Prostate gland (tissue), 2 donors: ENCODE results near the gene STIM1.

ENCODE experiments used
- CTCF ChIP-seq, 4 experiments: fragments of 200-600 bp in 2 of 4; fragments of 450-650 bp in 2 of 4; sonication (generic) in 2 of 4; IDR thresholded peaks; 1 replicate in 3 of 4; 2 replicates in 1 of 4; pipeline ENCODE4 v1.5.1; 2016 to 2019; ENCODE audit warnings: antibody characterized with exemption in 4 of 4, mild to moderate bottlenecking in 2 of 4, moderate library complexity in 2 of 4
- POLR2A ChIP-seq: fragments of 450-650 bp; IDR thresholded peaks from one replicate; pipeline ENCODE4 v1.6.1; 2016; ENCODE audit warnings: antibody characterized with exemption, mild to moderate bottlenecking

DNA sequence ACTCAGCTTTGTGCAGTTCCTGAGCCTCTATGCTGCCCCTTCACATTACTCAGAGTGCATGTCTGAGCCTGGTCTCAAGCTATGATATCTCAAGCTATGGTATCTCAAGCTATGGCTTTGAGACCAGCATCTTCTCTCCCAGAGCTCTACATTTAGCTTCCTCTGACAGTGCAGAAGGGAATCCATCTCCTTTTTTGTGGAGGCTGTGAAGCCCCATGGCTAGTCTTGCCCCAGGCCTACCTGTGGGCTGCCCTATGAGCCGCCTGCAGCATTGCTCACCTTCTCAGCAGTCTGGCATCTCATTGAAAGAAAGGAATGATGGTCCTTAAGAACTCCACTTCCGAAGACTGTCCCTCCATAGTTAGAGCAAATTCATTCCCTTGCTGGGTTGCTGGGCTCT, 34.5 kb upstream of the STIM1 start:
- TF ChIP-seq POLR2A (no peak), CTCF (IDR thresholded peaks at IDR 0.05) (no peak)
